ENCODE results near the gene UBTD1. TPM values are rescaled to one million over a fixed set of nuclear protein-coding genes. Genes with fewer than 3 reads are reported as not detected.
"Not testable (repeated sequence)": the region's sequence is repeated elsewhere in the genome, so short reads cannot be mapped to it uniquely, and the experiment has no call there.

UBTD1 gene
- total RNA-seq, 1 donor from 2014 or later, result 33.0 TPM

DNA sequence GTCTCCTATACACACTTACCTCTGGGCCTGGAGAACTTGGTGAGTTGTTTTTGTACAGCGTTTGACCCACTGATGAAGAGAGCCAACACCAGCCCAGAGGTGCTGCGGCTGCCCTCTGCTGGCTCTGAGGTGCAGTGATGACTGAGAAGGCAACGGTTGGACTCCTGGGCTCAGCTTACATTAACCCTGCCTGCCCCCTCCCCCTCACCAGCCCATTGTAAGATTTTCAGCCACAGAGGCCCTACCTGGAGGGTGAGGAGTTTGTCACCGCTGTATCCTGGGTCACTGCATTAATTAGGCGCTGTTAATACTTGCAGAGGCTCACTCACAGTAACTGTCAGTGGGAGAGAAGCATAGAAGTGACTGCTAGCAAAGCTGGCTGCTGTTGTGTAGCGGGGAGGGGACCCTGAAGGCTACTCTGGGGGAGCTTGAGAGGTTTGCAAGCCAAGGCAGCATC lies 54.9 kb downstream of the UBTD1 start:
- Histone ChIP-seq H3K27ac (no peak overlapping the region), H3K4me3 (no peak overlapping the region), H3K9me3 (no peaks in the 10 kb centered on the region), H3K27me3 (no peaks in the 10 kb centered on the region), H3K4me1 (peaks cover 0 to 8% of the 10 kb centered on the region in 2 donors), H3K36me3 (no peaks in the 10 kb centered on the region)
- intact Hi-C loops (cut with DNase I), result loop anchor here (1.0 to 2.0 kb wide), 3 partner anchors 55 to 147 kb away; partner anchors contain the start of genes MMS19 and UBTD1
- DNase-seq (ENCODE audit: low spot score in 2 of 2), result peak in 1 of 2 donors; percentile 80
- TF ChIP-seq CTCF (IDR thresholded peaks at IDR 0.05), result peak; percentile 76 to 86 (median 83)

- H3K4me3 ChIP-seq; DNase-seq (ENCODE audit: low spot score in 2 of 2); H3K9me3 ChIP-seq; H3K4me1 ChIP-seq; H3K27me3 ChIP-seq; H3K27ac ChIP-seq; H3K36me3 ChIP-seq; intact Hi-C loops (cut with DNase I): not testable (repeated sequence)
Measured at GRCh38 chr10:97554336-97554735, 55.6 kb downstream of the UBTD1 start.

- H3K4me1 ChIP-seq; intact Hi-C loops (cut with DNase I); DNase-seq (ENCODE audit: low spot score in 2 of 2); H3K27me3 ChIP-seq; H3K27ac ChIP-seq; H3K4me3 ChIP-seq; H3K9me3 ChIP-seq; H3K36me3 ChIP-seq: not testable (repeated sequence)
Measured at GRCh38 chr10:97555541-97555940, 56.8 kb downstream of the UBTD1 start.

DNA sequence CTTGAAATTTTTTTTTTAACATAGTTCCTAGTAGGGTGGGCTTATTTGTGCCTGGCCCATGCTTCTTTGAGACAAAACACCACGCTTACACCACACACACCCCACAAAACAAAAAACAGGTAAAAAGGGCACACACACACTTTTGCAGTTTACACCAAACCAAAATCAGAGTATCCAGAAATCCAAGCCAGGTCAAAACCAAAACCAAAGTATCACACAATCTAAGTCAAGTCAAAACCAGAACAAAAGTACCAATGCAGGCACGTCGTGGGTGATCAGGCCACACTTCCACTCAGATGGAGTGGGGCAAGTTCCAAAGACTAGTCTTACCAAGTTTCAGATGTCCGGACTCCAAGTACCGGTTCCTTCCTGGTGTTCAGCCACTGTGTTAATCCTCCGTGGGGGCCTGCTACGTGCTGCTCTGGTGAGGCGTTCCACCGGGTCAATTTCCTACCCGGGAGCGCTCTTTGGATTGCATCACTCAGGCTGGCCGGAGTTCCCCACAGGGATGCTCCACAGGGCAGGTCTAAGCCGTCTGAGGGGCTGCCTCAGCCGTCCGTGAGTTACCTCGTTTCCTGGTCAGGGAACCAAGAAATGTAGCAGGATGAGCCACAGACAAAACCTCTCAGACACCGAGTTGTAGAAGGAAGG lies 62.1 kb downstream of the UBTD1 start:
- H3K36me3 ChIP-seq; intact Hi-C loops (cut with DNase I); H3K4me1 ChIP-seq; H3K27ac ChIP-seq; H3K27me3 ChIP-seq; DNase-seq (ENCODE audit: low spot score in 2 of 2); H3K9me3 ChIP-seq; H3K4me3 ChIP-seq: not testable (repeated sequence)

DNA sequence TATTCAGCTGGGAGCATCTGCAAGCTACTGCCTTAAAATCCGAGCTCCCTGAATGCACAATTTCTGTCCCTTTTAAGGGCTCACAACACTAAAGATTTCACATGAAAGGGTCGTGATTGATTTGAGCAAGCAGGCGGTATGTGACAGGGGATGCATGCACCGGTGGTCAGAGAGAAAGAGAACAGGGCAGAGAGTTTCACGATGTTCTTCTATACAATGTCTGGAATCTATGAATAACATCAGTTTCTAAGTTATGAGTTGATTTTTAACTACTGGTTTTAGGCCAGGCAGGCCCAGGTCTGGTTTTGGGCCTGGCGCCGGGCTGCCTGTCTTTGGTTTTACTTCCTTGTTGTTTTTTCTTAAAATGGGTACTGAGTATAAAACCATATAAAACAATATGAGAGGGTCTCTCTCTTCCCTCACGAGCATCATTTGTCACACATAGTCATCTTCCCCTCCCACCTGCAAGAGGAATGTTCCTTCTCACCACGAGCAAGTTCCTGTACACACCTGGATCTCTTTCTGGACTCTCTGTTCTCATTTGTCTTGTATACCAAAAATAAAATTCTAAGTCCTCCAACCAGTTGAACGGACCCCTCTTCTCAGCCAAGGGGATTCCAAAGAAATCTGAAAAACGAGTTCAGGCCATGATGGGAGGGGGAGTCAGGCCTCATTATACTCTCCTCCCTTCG lies 62.8 kb downstream of the UBTD1 start:
- DNase-seq (ENCODE audit: low spot score in 2 of 2); H3K4me1 ChIP-seq; H3K27ac ChIP-seq; H3K27me3 ChIP-seq; intact Hi-C loops (cut with DNase I); H3K36me3 ChIP-seq; H3K9me3 ChIP-seq; H3K4me3 ChIP-seq: not testable (repeated sequence)

GRCh38 chr10:97562329-97562728 lies 63.6 kb downstream of the UBTD1 start:
- DNase-seq (ENCODE audit: low spot score in 2 of 2); H3K4me3 ChIP-seq; H3K4me1 ChIP-seq; H3K36me3 ChIP-seq; intact Hi-C loops (cut with DNase I); H3K9me3 ChIP-seq; H3K27me3 ChIP-seq; H3K27ac ChIP-seq: not testable (repeated sequence)

DNA sequence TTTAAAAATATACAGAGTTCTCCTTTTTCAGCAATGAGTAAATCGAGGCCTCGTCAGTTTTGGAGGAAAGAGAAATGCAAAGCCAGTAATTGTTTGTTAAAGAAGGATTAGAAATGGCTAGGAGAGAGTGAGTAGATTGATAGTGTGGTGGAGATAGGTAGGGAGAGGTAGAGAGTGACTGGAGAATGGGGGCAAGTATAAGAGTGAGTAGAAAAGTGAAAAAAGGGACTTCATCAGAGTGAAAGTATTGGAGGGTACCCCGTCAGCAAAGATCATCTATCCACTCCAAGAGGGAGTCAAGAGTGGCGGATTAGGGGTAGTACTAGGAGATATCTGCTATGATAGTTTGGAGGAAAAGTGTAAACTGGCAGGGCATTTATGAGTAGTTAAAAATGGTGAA lies 64.6 kb downstream of the UBTD1 start:
- H3K9me3 ChIP-seq, result no peaks in the 10 kb centered on the region
- TF ChIP-seq CTCF (IDR thresholded peaks at IDR 0.05), result no peak
- intact Hi-C loops (cut with DNase I), result no loop called here
- H3K27ac ChIP-seq, result no peak overlapping the region
- DNase-seq (ENCODE audit: low spot score in 2 of 2), result no peak
- peaks cover 3 to 6% of the 10 kb centered on the region in 2 donors for H3K36me3 ChIP-seq
- no peak overlapping the region for H3K4me3 ChIP-seq
- H3K4me1 ChIP-seq, result peaks cover 0 to 8% of the 10 kb centered on the region in 2 donors
- H3K27me3 ChIP-seq, result no peaks in the 10 kb centered on the region

DNA sequence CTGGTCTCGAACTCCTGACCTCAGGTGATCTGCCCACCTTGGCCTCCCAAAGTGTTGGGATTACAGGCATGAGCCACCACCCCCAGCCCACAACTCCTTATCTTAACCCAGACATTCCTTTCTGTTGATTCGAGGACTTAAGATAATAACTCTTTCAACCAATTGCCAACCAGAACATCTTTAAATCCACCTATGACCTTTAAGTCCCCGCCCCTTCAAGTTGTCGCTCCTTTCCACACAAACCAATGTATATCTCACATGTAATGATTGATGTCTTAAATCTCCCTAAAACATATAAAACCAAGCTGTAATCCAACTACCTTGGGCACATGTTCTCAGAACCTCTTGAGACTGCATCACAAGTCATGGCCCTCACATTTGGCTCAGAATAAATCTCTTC lies 66.1 kb downstream of the UBTD1 start:
- no peak for TF ChIP-seq CTCF (IDR thresholded peaks at IDR 0.05)
- H3K4me1 ChIP-seq, result peaks cover 0 to 8% of the 10 kb centered on the region in 2 donors

More for the DNA sequence above, 66.1 kb downstream of the UBTD1 start:
- Histone ChIP-seq H3K4me3 (no peak overlapping the region), H3K9me3 (no peaks in the 10 kb centered on the region), H3K36me3 (peaks cover 15 to 19% of the 10 kb centered on the region in 2 donors), H3K27me3 (no peaks in the 10 kb centered on the region), H3K27ac (no peak overlapping the region)
- intact Hi-C loops (cut with DNase I), result no loop called here
- DNase-seq (ENCODE audit: low spot score in 2 of 2), result no peak

All from ascending aorta (tissue), 2 donors.